EH (cell line): ENCODE measurements around the gene DVL2.
"Not testable (repeated sequence)": the region's sequence is repeated elsewhere in the genome, so short reads cannot be mapped to it uniquely, and the experiment has no call there.

Experiments used
- DNase-seq: peaks from one replicate; pipeline ENCODE4 v3.0.0-alpha.2; 2015; ENCODE audit warnings: low read depth

Gene DVL2

GRCh38 chr17:7256766-7257456, 22.6 kb upstream of the DVL2 start:
- DNase-seq = no peak

- DNase-seq = no peak
Measured at GRCh38 chr17:7254511-7254910, 20.2 kb upstream of the DVL2 start.

GRCh38 chr17:7253082-7253481, 18.8 kb upstream of the DVL2 start:
- no peak for DNase-seq

GRCh38 chr17:7252176-7253043, 18.1 kb upstream of the DVL2 start, which contains the start of gene ELP5:
TSS of gene ELP5 (plus strand) at chr17:7252215. CDS start at chr17:7252551, 336 bp downstream.
- DNase-seq = peak; percentile 96

GRCh38 chr17:7251661-7252175, 17.4 kb upstream of the DVL2 start, which contains the start of gene CTDNEP1:
TSS of gene CTDNEP1 (minus strand) at chr17:7251734. CDS start at chr17:7251296, 438 bp downstream.
- DNase-seq = peak; percentile 100

- peak; percentile 13 for DNase-seq
Measured at GRCh38 chr17:7250695-7251627, 16.6 kb upstream of the DVL2 start.

- peak; percentile 19 for DNase-seq
Measured at GRCh38 chr17:7249830-7250229, 15.5 kb upstream of the DVL2 start.

- DNase-seq = no peak
Measured at GRCh38 chr17:7249214-7249613, 14.9 kb upstream of the DVL2 start.

GRCh38 chr17:7248796-7249195, 14.5 kb upstream of the DVL2 start:
- DNase-seq = no peak

- no peak for DNase-seq
Measured at GRCh38 chr17:7246779-7247178, 12.5 kb upstream of the DVL2 start.

- DNase-seq = not testable (repeated sequence)
Measured at GRCh38 chr17:7243838-7244237, 9.5 kb upstream of the DVL2 start.

GRCh38 chr17:7243453-7243729, 9.1 kb upstream of the DVL2 start:
- no peak for DNase-seq

- peak; percentile 91 for DNase-seq
Measured at GRCh38 chr17:7242717-7243452, 8.6 kb upstream of the DVL2 start.

- peak; percentile 92 for DNase-seq
Measured at GRCh38 chr17:7241783-7242716, 7.7 kb upstream of the DVL2 start, which contains the start of gene GABARAP. TSS of gene GABARAP (minus strand) at chr17:7242449. CDS start at chr17:7242330, 119 bp downstream.

- DNase-seq = no peak
Measured at GRCh38 chr17:7241090-7241733, 6.9 kb upstream of the DVL2 start.

GRCh38 chr17:7240375-7240774, 6.1 kb upstream of the DVL2 start:
- DNase-seq = no peak

GRCh38 chr17:7239091-7240027, 5.0 kb upstream of the DVL2 start, which contains the start of gene PHF23:
TSS of gene PHF23 (minus strand) at chr17:7239457. CDS start at chr17:7239279, 178 bp downstream.
- peak; percentile 100 for DNase-seq

- no peak for DNase-seq
Measured at GRCh38 chr17:7238420-7239090, 4.2 kb upstream of the DVL2 start.
